Measurements from ENCODE around the gene LMO4. TPM values are rescaled to one million over a fixed set of nuclear protein-coding genes. Genes with fewer than 3 reads are reported as not detected.

LMO4 gene
- total and polyA plus RNA-seq, 10 of the 15 experiments (the other 5 are each of a cell fraction or from before 2014, with no cell fraction given), result 3.8 to 76.6 (median 20.7) TPM

- Histone ChIP-seq H3K4me3 (no peak overlapping the region), H2AFZ (ENCODE audit: control insufficient read depth, low read depth, low read length) (no peak overlapping the region), H4K20me1 (ENCODE audit: control insufficient read depth, insufficient read depth) (no peaks in the 10 kb centered on the region), H3K4me1 (ENCODE audit: control insufficient read depth, insufficient read depth, low read length) (no peaks in the 10 kb centered on the region), H3K9me3 (replicated peaks; ENCODE audit: control insufficient read depth, insufficient read depth, low read length) (no peaks in the 10 kb centered on the region; the same call in 2 of the 3 replicates), H3K9ac (ENCODE audit: control insufficient read depth, insufficient read depth, low read length) (no peak overlapping the region), H3K36me3 (ENCODE audit: control insufficient read depth in 2 of 2, insufficient read depth in 2 of 2, low read length in 1 of 2) (no peaks in the 10 kb centered on the region), H3K79me2 (ENCODE audit: control insufficient read depth, insufficient read depth, low read length) (no peaks in the 10 kb centered on the region), H3K4me2 (ENCODE audit: control insufficient read depth, insufficient read depth) (no peak overlapping the region), H3K27me3 (replicated peaks in 1 of 2; ENCODE audit: control insufficient read depth in 2 of 2, insufficient read depth in 2 of 2, low read length in 1 of 2) (no peaks in the 10 kb centered on the region), H3K27ac (ENCODE audit: control insufficient read depth, insufficient read depth) (no peak overlapping the region)
- in situ Hi-C loops (cut with MboI), result loop anchor here (10.0 kb wide), 2 partner anchors 160 to 660 kb away; no protein-coding TSS in a partner anchor
- ChIA-PET SMC1A (ENCODE audit: uncharacterized antibody, unreplicated experiment) (interaction anchor here (0.7 to 4.5 kb wide), 7 partner anchors 14 to 659 kb away, joined by 3 to 30 read pairs (median 6); no protein-coding TSS in a partner anchor), RAD21 (ENCODE audit: unreplicated experiment) (interaction anchor here (1.9 kb wide), 1 partner anchor 32 kb away, joined by 6 read pairs; no protein-coding TSS in a partner anchor), CTCF (interaction anchor here (0.6 to 4.3 kb wide), 8 partner anchors 11 to 659 kb away, joined by 3 to 46 read pairs (median 6); no protein-coding TSS in a partner anchor), POLR2A (no interaction called here)
- DNase-seq (ENCODE audit: low read depth, low spot score) (no peak), FAIRE-seq (no peak), ATAC-seq (no peak)
- BruUV-seq (replicated peaks), result no TSS peak
- intact Hi-C loops (cut with micrococcal nuclease; ENCODE audit: unreplicated experiment), result loop anchor here (5.0 to 10.0 kb wide), 4 partner anchors 142 to 1008 kb away; no protein-coding TSS in a partner anchor
- 0% methylated on average over 5 of the region's 5 CpGs for WGBS (ENCODE audit: insufficient coverage, insufficient replicate concordance, low lambda C conversion rate, missing lambda C conversion rate)
- TF ChIP-seq ZNF384 (IDR thresholded peaks at IDR 0.05; ENCODE audit: borderline replicate concordance, low read depth, low read length), result no peak
- TF ChIP-seq TCF7 (IDR thresholded peaks at IDR 0.05; ENCODE audit: borderline replicate concordance), result no peak
- no peak for TF ChIP-seq RELA (IDR thresholded peaks at IDR 0.05; ENCODE audit: borderline replicate concordance, partially characterized antibody)
- TF ChIP-seq MEF2B (IDR thresholded peaks at IDR 0.05; ENCODE audit: partially characterized antibody, poor library complexity, severe bottlenecking), result peak; percentile 39
- TF ChIP-seq TAF1 (IDR thresholded peaks at IDR 0.05; ENCODE audit: borderline replicate concordance, low read depth, low read length), result no peak
- peak; percentile 70 for TF ChIP-seq NR2F1 (conservative IDR thresholded peaks at IDR 0.05)
- TF ChIP-seq ZNF24 (IDR thresholded peaks at IDR 0.05), result peak; percentile 63; the same call in 1 of the 2 replicates
These were observed 34.0 kb upstream of the LMO4 start for GRCh38 chr1:87294633-87295032.
